Superior temporal gyrus (tissue), 1 donor: ENCODE measurements around the gene ADAMTSL4.
A peak's percentile ranks its signal among the peaks of the same experiment; 100 is the strongest.
"Not testable (repeated sequence)": the region's sequence is repeated elsewhere in the genome, so short reads cannot be mapped to it uniquely, and the experiment has no call there.

Source experiments
- DNase-seq: peaks from one replicate; pipeline ENCODE4 v3.0.0-alpha.2; 2016; ENCODE audit errors: extremely low spot score

Gene ADAMTSL4

DNA sequence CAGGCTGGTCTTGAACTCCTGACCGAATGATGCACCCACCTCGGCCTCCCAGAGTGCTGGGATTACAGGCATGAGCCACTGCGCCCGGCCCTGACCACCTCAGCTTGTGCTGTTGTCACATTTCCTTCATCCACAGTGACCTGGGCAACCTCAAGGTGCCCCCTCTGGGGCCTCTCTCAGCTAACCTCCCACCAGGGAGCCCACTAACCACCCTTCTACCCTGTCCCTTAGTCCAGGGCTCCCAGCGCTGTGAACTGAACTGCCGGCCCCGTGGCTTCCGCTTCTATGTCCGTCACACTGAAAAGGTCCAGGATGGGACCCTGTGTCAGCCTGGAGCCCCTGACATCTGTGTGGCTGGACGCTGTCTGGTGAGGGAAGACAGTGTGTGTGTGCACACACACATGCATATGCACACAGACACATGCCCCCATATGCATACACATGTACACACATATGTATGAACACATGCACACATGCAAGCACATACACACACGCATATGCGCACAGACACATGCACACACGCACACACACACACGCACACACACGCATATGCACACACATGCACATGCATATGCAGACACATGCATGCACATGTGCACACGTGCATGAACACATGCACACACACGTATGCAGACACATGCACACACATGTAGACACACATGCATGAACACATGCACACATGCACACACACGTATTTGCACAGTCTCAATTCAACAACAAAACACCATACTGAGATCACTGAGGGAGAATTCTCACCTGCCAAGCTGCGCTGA, 6.2 kb downstream of the ADAMTSL4 start:
- no peak for DNase-seq

DNA sequence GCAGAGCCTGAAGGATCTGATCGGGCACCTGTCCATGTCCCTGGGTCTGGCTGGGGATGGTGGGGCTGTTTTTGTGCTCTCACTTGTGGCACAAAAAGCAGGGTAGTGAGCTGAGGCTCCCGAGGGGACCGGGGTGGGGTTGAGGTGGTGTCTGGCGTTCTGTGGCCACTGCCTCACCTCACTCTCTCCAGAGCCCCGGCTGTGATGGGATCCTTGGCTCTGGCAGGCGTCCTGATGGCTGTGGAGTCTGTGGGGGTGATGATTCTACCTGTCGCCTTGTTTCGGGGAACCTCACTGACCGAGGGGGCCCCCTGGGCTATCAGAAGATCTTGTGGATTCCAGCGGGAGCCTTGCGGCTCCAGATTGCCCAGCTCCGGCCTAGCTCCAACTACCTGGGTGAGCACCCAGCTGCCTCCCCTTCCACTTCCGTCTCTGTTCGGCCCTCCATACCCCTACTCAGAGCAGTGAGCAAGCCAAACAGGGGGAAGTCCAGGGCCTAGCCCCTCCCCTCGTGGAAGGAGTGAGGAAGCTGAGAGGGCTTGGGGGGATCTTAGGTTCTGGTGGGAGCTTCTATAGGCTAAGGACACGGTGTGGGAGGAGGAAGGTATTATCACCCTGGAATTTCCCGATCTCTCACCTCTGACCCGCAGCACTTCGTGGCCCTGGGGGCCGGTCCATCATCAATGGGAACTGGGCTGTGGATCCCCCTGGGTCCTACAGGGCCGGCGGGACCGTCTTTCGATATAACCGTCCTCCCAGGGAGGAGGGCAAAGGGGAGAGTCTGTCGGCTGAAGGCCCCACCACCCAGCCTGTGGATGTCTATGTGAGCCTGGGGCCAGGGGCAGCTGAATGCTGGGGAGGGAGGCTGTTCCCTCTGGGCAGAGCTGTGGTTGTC, 7.0 kb downstream of the ADAMTSL4 start:
- no peak for DNase-seq

DNA sequence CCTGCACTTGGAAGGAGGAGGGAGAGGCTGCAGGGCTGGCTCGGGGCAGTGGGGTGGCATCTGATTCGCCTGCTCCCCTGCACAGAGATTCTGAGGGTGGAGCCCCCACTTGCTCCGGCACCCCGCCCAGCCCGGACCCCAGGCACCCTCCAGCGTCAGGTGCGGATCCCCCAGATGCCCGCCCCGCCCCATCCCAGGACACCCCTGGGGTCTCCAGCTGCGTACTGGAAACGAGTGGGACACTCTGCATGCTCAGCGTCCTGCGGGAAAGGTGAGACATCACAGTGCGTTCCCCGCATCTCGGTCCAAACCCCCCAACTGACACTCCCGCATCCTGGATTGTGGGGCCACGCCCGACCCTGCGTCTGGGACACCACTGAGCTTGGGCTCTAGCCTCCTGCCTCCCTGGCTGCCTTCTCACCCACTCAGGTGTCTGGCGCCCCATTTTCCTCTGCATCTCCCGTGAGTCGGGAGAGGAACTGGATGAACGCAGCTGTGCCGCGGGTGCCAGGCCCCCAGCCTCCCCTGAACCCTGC, 7.9 kb downstream of the ADAMTSL4 start:
- DNase-seq: no peak

DNA sequence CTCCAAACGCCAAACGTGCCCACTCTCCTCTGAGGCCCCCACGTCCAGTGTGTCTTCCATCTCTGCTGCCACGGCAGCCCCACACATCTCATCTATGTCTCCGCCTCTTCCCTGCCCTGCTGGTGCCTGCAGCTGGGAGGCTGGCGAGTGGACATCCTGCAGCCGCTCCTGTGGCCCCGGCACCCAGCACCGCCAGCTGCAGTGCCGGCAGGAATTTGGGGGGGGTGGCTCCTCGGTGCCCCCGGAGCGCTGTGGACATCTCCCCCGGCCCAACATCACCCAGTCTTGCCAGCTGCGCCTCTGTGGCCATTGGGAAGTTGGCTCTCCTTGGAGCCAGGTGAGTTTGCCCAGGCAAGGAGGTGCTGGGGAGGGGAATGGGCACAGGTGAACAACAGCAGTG, 8.6 kb downstream of the ADAMTSL4 start:
- no peak for DNase-seq

DNA sequence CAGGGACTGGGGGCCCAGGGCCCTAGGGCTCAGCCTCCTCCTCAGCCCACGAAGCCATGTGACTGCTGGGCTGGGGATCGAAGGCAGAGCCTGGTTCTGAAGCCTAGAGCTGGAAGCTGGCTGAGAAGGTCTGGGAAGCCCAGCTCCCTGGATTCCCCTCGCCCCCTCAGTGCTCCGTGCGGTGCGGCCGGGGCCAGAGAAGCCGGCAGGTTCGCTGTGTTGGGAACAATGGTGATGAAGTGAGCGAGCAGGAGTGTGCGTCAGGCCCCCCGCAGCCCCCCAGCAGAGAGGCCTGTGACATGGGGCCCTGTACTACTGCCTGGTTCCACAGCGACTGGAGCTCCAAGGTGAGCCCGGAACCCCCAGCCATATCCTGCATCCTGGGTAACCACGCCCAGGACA, 9.1 kb downstream of the ADAMTSL4 start:
- DNase-seq: no peak

DNA sequence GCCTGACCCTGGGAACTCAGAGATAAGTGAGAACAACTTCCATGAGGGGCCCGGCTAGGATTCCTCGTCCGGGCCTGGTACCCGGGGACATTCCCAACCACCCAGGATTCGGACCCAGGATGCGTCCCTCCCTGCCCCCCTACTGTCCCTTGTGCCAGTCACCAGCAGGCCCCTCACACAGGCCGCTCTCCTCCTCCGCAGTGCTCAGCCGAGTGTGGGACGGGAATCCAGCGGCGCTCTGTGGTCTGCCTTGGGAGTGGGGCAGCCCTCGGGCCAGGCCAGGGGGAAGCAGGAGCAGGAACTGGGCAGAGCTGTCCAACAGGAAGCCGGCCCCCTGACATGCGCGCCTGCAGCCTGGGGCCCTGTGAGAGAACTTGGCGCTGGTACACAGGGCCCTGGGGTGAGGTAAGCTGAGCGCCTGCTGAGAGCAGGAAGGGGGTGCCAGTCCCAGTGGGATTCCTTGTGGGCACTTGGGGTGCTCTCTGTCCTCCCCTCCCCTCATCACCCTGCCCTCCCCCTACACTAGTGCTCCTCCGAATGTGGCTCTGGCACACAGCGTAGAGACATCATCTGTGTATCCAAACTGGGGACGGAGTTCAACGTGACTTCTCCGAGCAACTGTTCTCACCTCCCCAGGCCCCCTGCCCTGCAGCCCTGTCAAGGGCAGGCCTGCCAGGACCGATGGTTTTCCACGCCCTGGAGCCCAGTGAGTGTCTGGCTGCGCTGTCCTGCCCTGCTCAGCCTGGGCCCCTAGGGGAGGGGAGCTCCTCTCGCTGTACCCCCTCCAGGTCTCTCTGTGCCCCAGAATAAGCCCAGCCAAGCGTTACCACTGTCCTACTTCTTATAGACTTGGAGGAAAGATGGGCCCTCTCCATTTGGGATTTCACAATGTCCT, 9.8 kb downstream of the ADAMTSL4 start:
- DNase-seq: no peak

DNA sequence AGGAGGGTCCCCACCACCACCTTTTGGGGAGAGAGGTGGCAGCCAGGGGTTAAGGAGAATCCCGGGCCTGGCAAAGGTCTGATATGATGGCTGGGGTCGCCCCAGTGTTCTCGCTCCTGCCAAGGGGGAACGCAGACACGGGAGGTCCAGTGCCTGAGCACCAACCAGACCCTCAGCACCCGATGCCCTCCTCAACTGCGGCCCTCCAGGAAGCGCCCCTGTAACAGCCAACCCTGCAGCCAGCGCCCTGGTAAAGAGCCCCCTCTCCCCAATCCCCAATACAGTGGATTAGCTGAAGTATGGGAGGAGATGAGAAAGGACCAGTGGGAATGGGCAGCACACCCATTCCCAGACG, 10.4 kb downstream of the ADAMTSL4 start:
- DNase-seq: no peak

DNA sequence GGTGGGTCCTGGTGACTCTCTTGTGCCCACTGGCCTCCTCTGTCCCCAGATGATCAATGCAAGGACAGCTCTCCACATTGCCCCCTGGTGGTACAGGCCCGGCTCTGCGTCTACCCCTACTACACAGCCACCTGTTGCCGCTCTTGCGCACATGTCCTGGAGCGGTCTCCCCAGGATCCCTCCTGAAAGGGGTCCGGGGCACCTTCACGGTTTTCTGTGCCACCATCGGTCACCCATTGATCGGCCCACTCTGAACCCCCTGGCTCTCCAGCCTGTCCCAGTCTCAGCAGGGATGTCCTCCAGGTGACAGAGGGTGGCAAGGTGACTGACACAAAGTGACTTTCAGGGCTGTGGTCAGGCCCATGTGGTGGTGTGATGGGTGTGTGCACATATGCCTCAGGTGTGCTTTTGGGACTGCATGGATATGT, 10.8 kb downstream of the ADAMTSL4 start:
- peak; percentile 76 for DNase-seq

DNA sequence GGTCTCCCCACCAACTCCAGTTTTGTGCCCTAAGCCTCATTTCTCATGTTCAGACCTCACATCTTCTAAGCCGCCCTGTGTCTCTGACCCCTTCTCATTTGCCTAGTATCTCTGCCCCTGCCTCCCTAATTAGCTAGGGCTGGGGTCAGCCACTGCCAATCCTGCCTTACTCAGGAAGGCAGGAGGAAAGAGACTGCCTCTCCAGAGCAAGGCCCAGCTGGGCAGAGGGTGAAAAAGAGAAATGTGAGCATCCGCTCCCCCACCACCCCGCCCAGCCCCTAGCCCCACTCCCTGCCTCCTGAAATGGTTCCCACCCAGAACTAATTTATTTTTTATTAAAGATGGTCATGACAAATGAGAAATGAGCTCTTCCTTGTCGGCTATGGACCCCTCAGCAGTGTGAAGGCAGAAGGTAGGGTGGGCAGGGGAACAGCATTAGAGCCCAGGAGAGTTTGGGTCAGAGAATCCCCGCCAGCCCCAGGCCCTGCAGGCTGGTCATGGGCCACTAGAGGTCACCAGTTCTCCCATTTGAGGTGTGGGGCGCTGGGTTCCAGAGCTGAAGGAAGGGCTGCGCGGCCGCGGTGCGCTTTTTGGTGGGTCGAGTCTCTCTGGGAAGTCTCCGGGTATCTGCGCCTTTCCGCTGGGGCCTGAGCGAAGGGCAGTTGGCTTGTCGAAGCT, 11.5 kb downstream of the ADAMTSL4 start:
- DNase-seq: peak; percentile 77

DNA sequence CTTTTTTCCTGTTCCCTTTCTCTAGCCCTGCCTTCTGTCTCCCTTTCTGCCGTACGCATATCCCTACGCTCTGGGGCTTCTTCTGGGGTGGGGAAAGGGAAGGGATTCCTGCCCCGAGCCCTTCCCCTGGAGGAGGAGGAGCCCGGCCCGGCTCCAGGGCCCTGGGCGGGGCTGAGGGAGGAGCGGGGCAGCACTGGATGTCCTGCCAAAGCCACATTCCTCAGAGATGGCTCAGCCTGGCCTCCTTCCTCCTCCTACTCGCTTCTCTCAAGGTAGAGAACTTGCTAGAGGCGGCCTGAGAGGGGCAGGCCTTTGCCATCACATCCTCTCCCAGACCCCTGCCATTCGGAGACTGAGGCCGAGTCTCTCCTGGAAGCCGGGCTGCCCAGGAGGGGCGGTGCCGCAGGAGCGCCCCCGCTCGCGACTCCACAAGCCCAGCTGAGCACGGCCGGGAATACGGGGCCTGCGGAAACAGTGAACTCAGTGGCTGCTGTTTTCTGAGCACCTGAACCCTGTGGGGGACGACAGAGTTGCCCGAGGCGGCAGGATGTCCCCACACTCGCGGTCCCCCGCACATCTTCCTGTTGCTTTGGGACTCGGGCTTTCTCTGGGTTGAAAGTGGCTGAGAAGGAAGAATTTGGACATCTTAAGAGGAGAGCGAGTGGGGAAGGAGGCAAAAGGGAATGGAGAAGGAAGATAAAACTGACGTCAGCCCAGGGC, 12.2 kb downstream of the ADAMTSL4 start:
- DNase-seq: peak; percentile 74

DNA sequence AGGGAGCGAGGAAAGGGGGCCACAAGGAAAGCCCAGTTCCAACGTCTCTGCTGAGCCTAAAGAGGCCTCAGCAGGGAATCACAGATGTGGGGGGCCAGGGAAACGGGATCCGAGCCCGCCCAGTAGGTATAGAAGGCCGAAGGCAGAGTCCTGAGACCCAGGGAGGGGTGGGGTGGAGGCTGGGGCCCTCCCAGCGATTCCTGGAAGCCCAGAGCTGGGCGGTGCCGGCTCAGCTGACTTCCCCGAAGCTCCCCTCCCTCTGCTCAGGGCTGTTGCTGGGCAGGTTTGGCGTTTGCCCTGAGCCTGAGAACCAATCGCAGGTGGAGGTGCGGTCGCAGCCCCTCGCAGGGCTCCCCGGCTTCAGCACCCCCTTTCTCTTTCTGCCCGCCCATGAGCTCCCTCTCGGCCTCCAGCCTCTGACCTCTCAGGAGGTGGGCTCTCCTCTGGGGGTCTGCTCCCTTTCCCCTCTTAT, 12.8 kb downstream of the ADAMTSL4 start:
- no peak for DNase-seq

DNA sequence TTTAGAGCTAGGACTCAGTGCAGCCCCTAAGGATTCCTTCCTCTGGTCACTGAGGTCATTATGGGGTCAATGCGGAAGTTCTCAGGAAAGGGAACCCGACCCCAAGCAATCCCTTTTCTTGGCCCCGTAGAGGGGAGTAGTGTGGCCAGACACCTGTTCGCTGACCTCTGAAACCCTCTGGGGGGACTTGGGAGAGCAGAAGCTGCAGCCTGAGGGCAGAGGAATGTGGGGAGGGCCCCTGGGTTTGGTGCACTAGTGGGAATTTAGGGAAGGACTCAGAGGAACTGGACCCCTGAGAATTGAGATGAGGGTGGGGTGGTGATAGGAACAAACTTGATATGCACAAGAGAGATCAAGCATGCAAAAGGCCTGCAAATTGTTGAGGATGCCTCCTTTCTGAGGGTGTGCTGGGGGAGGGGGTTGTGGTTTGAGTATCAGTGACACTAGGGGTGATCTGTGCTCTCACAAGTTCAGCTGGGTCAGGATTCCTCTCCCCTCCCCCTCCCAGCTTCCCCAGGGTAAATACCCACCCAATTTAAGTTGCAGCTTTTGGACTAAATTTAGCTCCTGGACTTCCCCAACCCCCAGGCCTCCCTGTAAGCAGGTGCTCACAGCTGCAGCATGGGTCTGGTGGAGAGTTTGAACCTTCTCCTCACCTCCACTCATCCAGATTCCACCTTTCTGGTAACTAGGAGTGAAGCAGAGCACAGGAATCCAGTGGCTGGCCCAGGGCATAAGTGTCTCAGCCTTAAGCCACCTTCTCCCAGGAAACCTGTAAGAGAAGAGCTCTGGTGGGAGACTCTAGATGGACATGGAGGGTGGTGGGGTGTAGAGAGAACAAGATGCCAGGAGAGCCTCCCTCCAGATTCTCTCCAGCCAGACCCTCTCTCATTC, 13.5 kb downstream of the ADAMTSL4 start:
- no peak for DNase-seq

DNA sequence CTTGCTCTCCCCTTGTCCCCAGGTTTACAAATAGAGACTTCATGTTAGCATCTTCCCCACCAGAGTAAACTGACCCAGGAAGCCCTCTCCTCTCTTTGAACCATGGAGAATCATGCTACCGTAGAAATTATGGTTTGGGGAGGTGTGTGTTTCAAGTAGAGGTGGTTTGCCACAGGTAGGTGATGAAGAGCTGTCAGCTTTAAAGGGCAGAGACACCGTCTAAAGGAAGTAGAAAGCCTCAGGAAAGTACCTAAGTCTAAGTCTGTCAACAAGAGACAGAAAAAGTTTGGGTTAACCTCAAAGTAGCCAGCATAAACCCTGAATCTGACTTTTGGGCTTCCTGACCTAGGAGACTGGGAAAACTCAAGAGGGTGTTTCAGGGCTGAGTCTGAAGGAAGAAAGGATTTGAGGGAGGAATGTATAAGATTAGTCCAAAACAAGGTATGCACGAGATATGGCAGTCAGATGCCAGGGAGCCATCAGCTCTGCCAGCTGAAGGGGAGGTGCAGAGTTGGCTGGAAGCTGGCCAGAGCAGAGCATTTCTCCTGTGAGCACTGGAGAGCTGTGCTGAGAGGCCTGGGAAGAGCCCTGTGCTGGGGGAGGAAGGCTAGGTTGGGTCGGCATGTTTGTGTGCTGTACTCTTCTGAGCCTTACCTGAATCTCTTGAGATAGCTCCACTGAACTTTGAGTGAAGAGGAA, 14.3 kb downstream of the ADAMTSL4 start:
- no peak for DNase-seq

DNA sequence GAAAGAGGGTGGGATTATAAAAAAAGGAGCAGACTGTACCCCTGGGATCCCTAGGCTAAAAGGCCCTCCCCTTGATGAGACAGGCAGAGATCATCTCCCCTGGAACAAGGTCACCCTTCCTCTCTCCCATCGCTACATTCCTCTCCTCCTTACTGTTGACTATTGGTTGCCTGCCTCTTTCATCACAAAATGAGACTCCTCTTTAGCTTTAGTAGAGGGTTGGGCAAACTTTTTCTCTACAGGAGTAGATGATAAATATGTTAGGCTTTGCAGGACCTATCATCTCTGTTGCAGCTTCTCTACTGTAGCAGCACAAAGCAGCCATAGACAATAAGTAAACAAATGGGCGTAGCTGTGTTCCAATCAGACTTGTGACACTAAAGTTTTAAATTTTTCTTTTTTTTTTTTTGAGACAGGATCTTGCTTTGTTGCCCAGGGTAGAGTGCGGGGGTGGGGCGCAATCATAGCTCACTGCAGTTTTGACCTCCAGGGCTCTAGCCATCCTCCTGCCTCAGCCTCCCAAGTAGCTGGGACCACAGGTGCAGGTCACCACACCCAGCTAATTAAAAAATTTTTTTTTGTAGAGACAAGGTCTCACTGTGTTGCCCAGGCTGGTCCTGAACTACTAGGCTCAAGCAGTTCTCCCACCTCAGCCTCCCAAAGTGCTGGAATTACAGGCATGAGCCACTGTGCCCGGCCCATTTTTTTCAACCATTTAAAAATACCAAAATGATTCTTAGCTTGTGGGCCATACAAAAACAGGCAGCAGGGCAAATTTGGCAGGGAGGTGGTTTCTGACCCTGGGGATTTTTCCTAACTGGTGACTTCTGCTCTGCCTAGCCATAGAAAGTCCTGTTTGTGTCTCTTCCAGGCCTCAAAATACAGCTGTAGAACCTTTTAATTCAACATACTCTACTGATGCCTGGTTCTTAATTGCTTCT, 15.1 kb downstream of the ADAMTSL4 start:
- no peak for DNase-seq

DNA sequence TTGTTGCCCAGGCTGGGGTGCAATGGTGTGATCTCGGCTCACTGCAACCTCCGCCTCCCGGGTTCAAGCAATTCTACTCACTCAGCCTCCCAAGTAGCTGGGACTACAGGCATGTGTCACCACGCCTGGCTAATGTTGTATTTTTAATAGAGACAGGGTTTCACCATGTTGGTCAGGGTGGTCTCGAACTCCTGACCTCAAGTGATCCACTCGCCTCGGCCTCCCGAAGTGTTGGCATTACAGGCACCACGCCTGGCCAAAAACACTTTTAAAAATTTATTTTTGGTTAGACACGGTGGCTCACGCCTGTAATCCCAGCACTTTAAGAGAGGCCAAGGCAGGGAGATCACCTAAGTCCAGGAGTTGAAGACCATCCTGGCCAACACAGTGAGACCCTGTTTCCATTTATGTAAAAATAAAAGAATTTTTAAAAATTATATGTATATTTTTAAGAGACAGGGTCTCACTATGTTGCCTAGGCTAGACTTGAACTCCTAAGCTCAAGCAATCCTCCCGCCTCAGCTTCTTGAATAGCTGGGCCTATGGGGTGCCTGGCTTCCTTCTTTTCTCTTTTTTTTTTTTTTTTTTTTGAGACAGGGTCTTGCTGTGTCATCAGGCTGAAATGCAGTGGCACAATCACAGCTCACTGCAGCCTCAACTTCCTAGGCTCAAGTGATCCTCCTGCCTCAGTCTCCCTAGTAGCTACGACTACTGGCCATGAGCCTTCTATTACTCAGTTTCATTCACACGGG, 16.2 kb downstream of the ADAMTSL4 start:
- DNase-seq: not testable (repeated sequence)

DNA sequence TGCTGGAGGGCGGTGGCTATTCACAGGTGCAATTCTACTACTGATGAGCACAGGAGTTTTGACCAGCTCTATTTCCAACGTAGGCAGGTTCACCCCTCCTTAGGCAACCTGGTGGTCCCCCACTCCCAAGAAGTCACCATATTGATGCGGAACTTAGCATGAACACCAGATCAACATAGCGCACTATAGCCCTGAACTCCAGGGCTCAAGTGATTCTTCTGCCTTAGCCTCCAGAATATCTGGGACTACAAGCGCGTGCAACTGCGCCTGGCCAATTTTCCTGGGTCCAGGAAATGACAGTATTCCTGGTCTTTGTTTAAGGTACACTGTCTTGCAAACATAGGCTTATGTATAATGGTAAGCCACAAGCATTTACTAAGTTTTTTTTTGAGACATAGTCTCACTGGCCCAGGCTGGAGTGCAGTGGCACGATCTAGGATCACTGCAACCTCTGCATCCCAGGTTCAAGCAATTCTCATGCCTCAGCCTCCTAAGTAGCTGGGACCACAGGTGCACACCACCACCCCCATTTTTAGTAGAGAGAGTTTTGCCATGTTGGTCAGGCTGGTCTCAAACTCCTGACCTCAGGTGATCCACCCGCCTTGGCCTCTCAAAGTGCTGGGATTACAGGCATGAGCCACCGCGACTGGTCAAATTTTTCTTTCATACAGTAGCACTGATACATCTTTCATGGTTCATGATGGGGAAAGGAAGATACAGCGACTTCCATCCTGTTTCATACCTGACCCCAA, 17.6 kb downstream of the ADAMTSL4 start:
- DNase-seq: no peak
